ENCODE measurements around the gene PCOLCE2. TPM values are rescaled to one million over a fixed set of nuclear protein-coding genes. Genes with fewer than 3 reads are reported as not detected.

Gene PCOLCE2
- total RNA-seq, 1 donor from 2014 or later = 136 TPM

DNA sequence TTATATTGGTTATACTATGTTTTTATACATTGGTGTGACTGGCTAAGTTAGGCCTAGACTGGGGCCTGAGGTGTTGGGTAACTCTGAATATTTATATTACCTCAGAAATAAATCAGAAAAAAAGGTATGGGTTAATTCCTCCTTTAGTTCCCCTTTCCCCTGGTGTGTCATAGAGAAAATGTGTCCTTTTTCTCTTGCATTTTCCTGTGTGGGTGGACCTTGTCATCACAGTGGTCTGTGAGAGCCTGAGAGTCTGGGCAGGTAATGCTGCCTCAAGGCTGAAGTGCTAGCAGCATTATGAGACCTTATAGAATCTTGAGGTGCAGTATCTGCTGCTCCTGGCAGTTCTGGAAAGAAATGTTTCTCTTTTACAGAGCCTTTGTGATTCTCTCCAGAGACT, 69.7 kb downstream of the PCOLCE2 start:
- H3K27me3 ChIP-seq = no peaks in the 10 kb centered on the region
- no peak overlapping the region for H3K4me3 ChIP-seq
- no peak overlapping the region for H3K27ac ChIP-seq
- intact Hi-C loops (cut with DNase I) = no loop called here
- DNase-seq (ENCODE audit: extremely low spot score in 2 of 2) = no peak
- no peaks in the 10 kb centered on the region for H3K9me3 ChIP-seq
- TF ChIP-seq POLR2AphosphoS5 (IDR thresholded peaks at IDR 0.05; ENCODE audit: insufficient read depth in 1 of 2, low read depth in 1 of 2) (no peak), POLR2A (IDR thresholded peaks at IDR 0.05) (no peak)
- TF ChIP-seq, protein P1, sequence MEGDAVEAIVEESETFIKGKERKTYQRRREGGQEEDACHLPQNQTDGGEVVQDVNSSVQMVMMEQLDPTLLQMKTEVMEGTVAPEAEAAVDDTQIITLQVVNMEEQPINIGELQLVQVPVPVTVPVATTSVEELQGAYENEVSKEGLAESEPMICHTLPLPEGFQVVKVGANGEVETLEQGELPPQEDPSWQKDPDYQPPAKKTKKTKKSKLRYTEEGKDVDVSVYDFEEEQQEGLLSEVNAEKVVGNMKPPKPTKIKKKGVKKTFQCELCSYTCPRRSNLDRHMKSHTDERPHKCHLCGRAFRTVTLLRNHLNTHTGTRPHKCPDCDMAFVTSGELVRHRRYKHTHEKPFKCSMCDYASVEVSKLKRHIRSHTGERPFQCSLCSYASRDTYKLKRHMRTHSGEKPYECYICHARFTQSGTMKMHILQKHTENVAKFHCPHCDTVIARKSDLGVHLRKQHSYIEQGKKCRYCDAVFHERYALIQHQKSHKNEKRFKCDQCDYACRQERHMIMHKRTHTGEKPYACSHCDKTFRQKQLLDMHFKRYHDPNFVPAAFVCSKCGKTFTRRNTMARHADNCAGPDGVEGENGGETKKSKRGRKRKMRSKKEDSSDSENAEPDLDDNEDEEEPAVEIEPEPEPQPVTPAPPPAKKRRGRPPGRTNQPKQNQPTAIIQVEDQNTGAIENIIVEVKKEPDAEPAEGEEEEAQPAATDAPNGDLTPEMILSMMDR (IDR thresholded peaks at IDR 0.05) = no peak
- H3K4me1 ChIP-seq = no peaks in the 10 kb centered on the region
- no peaks in the 10 kb centered on the region for H3K36me3 ChIP-seq

DNA sequence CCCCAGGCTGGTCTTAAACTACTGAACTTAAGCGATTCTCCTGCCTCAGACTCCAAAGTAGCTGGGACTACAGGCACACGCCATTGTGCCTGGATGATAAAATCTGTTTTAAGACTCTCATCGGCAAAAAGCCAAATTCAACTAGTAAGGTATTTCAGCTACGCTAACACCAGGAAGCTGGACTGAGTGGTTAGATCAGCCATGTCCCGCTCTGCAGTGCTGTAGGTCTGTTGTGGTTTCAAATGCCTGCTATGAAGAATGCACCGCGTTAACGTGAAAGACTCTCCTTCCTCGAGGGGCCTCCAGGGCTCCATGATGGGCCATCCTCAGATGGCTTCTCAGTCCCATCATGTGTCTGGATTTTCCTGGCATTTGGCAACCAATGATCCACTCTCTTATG, 70.2 kb downstream of the PCOLCE2 start:
- DNase-seq (ENCODE audit: extremely low spot score in 2 of 2) = no peak
- intact Hi-C loops (cut with DNase I) = no loop called here
- H3K36me3 ChIP-seq = no peaks in the 10 kb centered on the region
- no peaks in the 10 kb centered on the region for H3K27me3 ChIP-seq
- H3K27ac ChIP-seq = no peak overlapping the region
- H3K9me3 ChIP-seq = no peaks in the 10 kb centered on the region
- TF ChIP-seq, protein P1 (IDR thresholded peaks at IDR 0.05) = no peak
- TF ChIP-seq POLR2A (IDR thresholded peaks at IDR 0.05) (no peak), POLR2AphosphoS5 (IDR thresholded peaks at IDR 0.05; ENCODE audit: insufficient read depth in 1 of 2, low read depth in 1 of 2) (no peak)
- H3K4me1 ChIP-seq = no peaks in the 10 kb centered on the region
- H3K4me3 ChIP-seq = no peak overlapping the region

DNA sequence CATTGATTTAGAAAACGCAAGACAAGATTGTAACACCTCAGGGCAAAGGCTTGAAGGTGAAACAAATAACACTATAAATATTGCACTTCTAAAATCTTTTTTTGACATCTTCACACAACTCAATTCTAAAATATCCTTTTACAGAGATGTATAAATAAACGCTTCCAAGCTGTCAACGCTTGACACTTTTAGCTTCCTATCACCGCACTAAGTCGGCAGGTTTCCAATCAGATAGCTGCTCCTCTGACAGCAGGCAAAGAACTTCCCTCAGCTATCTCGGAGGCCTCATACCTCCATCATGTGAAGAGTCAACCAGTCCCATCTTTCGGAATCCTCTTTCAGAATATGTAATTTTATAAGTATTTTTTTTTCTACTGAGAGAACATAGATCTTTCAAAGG, 71.0 kb downstream of the PCOLCE2 start:
- H3K9me3 ChIP-seq = no peaks in the 10 kb centered on the region
- DNase-seq (ENCODE audit: extremely low spot score in 2 of 2) = no peak
- no peak for TF ChIP-seq POLR2AphosphoS5 (IDR thresholded peaks at IDR 0.05; ENCODE audit: insufficient read depth in 1 of 2, low read depth in 1 of 2)
- no peak for TF ChIP-seq POLR2A (IDR thresholded peaks at IDR 0.05)
- TF ChIP-seq, protein P1 (IDR thresholded peaks at IDR 0.05) = no peak
- H3K4me1 ChIP-seq = no peaks in the 10 kb centered on the region
- no peak overlapping the region for H3K4me3 ChIP-seq
- intact Hi-C loops (cut with DNase I) = no loop called here
- no peaks in the 10 kb centered on the region for H3K36me3 ChIP-seq
- H3K27ac ChIP-seq = no peak overlapping the region
- H3K27me3 ChIP-seq = no peaks in the 10 kb centered on the region

DNA sequence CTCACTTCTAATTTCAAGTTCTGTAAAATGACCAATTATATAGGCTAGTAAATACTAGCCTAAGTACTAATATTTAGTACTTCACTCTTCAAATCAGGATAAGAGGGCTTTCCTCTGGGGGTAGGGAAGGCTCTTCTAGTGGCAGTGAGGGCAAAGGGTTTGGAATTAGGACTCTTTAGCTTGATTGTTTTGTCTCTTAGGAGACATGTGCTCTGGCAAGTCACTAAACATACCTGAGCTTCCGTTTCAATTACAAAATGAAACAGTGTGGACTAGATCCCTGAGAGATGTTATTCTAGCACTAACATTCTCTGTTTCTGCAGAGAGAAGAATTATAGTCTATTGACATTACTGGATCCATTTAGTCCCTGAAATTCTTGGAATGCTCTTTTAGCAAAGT, 71.5 kb downstream of the PCOLCE2 start:
- Histone ChIP-seq H3K9me3 (no peaks in the 10 kb centered on the region), H3K4me3 (no peak overlapping the region), H3K27ac (no peak overlapping the region), H3K27me3 (no peaks in the 10 kb centered on the region), H3K4me1 (no peaks in the 10 kb centered on the region), H3K36me3 (no peaks in the 10 kb centered on the region)
- intact Hi-C loops (cut with DNase I) = no loop called here
- DNase-seq (ENCODE audit: extremely low spot score in 2 of 2) = no peak
- TF ChIP-seq, protein P1 (IDR thresholded peaks at IDR 0.05) = no peak
- TF ChIP-seq POLR2A (IDR thresholded peaks at IDR 0.05) (no peak), POLR2AphosphoS5 (IDR thresholded peaks at IDR 0.05; ENCODE audit: insufficient read depth in 1 of 2, low read depth in 1 of 2) (no peak)

DNA sequence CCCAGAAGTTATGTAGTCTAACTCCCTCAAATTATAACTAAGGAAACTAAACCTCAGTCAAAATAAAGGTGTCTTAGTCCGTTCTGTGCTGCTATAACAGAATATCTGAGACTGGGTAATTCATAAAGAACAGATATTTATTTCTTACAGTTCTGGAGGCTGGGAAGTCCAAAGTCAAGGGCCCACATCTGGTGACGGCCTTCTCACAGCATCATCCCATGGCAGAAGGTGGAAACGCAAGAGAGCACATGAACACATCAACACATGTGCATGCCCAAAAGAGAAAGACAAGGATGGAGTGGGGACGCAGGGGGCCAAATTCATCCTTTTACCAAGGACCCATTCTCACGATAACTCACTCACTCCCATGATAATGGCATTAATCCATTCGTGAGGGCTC, 73.1 kb downstream of the PCOLCE2 start:
- Histone ChIP-seq H3K27ac (no peak overlapping the region), H3K9me3 (no peaks in the 10 kb centered on the region), H3K36me3 (no peaks in the 10 kb centered on the region), H3K27me3 (no peaks in the 10 kb centered on the region), H3K4me1 (no peaks in the 10 kb centered on the region), H3K4me3 (no peak overlapping the region)
- intact Hi-C loops (cut with DNase I) = no loop called here
- no peak for DNase-seq (ENCODE audit: extremely low spot score in 2 of 2)
- TF ChIP-seq POLR2A (IDR thresholded peaks at IDR 0.05) (no peak), POLR2AphosphoS5 (IDR thresholded peaks at IDR 0.05; ENCODE audit: insufficient read depth in 1 of 2, low read depth in 1 of 2) (no peak)
- TF ChIP-seq, protein P1 (IDR thresholded peaks at IDR 0.05) = no peak
